ENCODE measurements around the gene B3GLCT. TPM values are rescaled to one million over a fixed set of nuclear protein-coding genes. Genes with fewer than 3 reads are reported as not detected.
A peak's percentile ranks its signal among the peaks of the same experiment; 100 is the strongest.
"Not testable (repeated sequence)": the region's sequence is repeated elsewhere in the genome, so short reads cannot be mapped to it uniquely, and the experiment has no call there.

B3GLCT gene
- total RNA-seq, 1 experiment from 2014 or later, result 3.2 TPM

DNA sequence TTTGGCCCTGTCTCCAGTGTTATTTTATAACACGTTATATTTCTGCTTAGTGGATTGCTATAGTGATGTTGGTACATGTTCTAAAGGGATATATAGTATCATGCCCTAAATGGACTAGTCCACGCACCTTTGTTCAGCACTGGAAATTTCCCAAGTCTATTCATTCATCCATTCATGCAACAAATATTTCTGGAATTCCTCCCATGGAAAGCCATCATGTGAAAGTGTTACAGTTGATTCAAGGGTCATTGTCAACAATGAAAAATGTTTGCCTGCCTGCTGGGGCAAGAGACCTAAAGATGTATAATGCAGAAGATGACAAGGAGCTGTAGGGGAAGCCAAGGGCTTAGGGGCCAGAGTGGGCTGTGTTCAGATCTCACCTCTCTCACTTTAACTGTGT lies 27.2 kb upstream of the B3GLCT start:
- H3K27ac ChIP-seq (ENCODE audit: low read length), result peak overlapping the region; percentile 56
- CTCF ChIA-PET, result no interaction called here

DNA sequence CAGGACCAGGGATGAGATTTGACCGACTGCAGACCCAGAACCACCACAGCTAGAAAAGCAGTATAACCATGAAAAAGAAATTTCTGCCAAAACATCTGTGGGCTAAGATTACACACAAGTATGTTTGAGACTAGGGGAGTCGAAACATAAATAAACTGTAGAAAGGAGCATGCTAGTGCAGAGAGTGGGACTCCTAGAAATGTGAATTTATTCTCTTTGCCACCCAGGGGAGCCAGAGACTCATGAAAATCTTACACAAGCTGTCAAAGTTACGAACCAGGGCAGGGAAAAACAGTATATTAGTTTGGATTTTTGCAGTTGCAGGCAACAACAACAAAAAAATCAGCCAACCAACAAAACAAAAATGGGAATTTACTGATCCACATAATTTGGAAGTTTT lies 25.8 kb upstream of the B3GLCT start:
- no peak overlapping the region for H3K9ac ChIP-seq (ENCODE audit: low read length)
- no peaks in the 10 kb centered on the region for H3F3A ChIP-seq (ENCODE audit: low read length, unreplicated experiment)
- H3K27me3 ChIP-seq (ENCODE audit: low read length), result no peaks in the 10 kb centered on the region
- no peak overlapping the region for H3K4me3 ChIP-seq (ENCODE audit: low read length)
- H3K36me3 ChIP-seq (ENCODE audit: low read depth, low read length), result no peaks in the 10 kb centered on the region
- ChIA-PET POLR2A (ENCODE audit: unreplicated experiment) (no interaction called here), CTCF (interaction anchor here (0.6 to 0.7 kb wide), 3 partner anchors 176 to 364 kb away, joined by 3 to 5 read pairs (median 3); no protein-coding TSS in a partner anchor)
- H3K9me2 ChIP-seq (replicated peaks; ENCODE audit: low read length), result no peaks in the 10 kb centered on the region
- H3K4me2 ChIP-seq (ENCODE audit: low read length), result no peak overlapping the region
- BruUV-seq (replicated peaks), result no TSS peak
- intact Hi-C loops (cut with micrococcal nuclease), result loop anchor here (1.0 kb wide), 2 partner anchors 60 to 250 kb away; no protein-coding TSS in a partner anchor
- peaks cover 29% of the 10 kb centered on the region for H3K4me1 ChIP-seq (ENCODE audit: insufficient read depth, low read length)
- DNase-seq (peak; percentile 38), ATAC-seq (peak; percentile 45)
- no peak overlapping the region for H2AFZ ChIP-seq (ENCODE audit: low read length)
- H4K20me1 ChIP-seq (ENCODE audit: low read length), result no peaks in the 10 kb centered on the region
- no peak overlapping the region for H3K27ac ChIP-seq (ENCODE audit: low read length)
- TF ChIP-seq EZH2 (IDR thresholded peaks at IDR 0.05; ENCODE audit: low read length, unreplicated experiment), result no peak
- TF ChIP-seq, protein P1, sequence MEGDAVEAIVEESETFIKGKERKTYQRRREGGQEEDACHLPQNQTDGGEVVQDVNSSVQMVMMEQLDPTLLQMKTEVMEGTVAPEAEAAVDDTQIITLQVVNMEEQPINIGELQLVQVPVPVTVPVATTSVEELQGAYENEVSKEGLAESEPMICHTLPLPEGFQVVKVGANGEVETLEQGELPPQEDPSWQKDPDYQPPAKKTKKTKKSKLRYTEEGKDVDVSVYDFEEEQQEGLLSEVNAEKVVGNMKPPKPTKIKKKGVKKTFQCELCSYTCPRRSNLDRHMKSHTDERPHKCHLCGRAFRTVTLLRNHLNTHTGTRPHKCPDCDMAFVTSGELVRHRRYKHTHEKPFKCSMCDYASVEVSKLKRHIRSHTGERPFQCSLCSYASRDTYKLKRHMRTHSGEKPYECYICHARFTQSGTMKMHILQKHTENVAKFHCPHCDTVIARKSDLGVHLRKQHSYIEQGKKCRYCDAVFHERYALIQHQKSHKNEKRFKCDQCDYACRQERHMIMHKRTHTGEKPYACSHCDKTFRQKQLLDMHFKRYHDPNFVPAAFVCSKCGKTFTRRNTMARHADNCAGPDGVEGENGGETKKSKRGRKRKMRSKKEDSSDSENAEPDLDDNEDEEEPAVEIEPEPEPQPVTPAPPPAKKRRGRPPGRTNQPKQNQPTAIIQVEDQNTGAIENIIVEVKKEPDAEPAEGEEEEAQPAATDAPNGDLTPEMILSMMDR (conservative IDR thresholded peaks at IDR 0.05; ENCODE audit: low read depth, low read length), result peak; percentile 45
- TF ChIP-seq EZH2phosphoT487 (IDR thresholded peaks at IDR 0.05; ENCODE audit: borderline replicate concordance, low read length), result no peak
- no peaks in the 10 kb centered on the region for H3K9me3 ChIP-seq (ENCODE audit: low read length)
- no peaks in the 10 kb centered on the region for H3K79me2 ChIP-seq (ENCODE audit: low read length)

More for the DNA sequence above, 27.2 kb upstream of the B3GLCT start:
- no TSS peak for BruUV-seq (replicated peaks)
- no peaks in the 10 kb centered on the region for H3F3A ChIP-seq (ENCODE audit: low read length, unreplicated experiment)
- no peak for TF ChIP-seq EZH2 (IDR thresholded peaks at IDR 0.05; ENCODE audit: low read length, unreplicated experiment)
- TF ChIP-seq EZH2phosphoT487 (IDR thresholded peaks at IDR 0.05; ENCODE audit: borderline replicate concordance, low read length), result no peak
- TF ChIP-seq, protein P1 (conservative IDR thresholded peaks at IDR 0.05; ENCODE audit: low read depth, low read length), result no peak
- peaks cover 39% of the 10 kb centered on the region for H3K4me1 ChIP-seq (ENCODE audit: insufficient read depth, low read length)
- H3K27me3 ChIP-seq (ENCODE audit: low read length), result no peaks in the 10 kb centered on the region
- ATAC-seq, result peak; percentile 80
- peak overlapping the region; percentile 52 for H3K4me2 ChIP-seq (ENCODE audit: low read length)
- H3K79me2 ChIP-seq (ENCODE audit: low read length), result no peaks in the 10 kb centered on the region
- no peaks in the 10 kb centered on the region for H3K9me2 ChIP-seq (replicated peaks; ENCODE audit: low read length)
- no peaks in the 10 kb centered on the region for H4K20me1 ChIP-seq (ENCODE audit: low read length)
- no peaks in the 10 kb centered on the region for H3K9me3 ChIP-seq (ENCODE audit: low read length)
- no peak overlapping the region for H3K9ac ChIP-seq (ENCODE audit: low read length)
- POLR2A ChIA-PET (ENCODE audit: unreplicated experiment), result no interaction called here
- intact Hi-C loops (cut with micrococcal nuclease), result loop anchor here (1.0 kb wide), 2 partner anchors 10 to 27 kb away; partner anchors contain the start of gene B3GLCT
- 0 out of 2 replicates have a peak overlapping the region, but pooled peaks have one; percentile 13 for H3K4me3 ChIP-seq (ENCODE audit: low read length)
- no peak overlapping the region for H2AFZ ChIP-seq (ENCODE audit: low read length)
- no peaks in the 10 kb centered on the region for H3K36me3 ChIP-seq (ENCODE audit: low read depth, low read length)
- peak; percentile 96 for DNase-seq

DNA sequence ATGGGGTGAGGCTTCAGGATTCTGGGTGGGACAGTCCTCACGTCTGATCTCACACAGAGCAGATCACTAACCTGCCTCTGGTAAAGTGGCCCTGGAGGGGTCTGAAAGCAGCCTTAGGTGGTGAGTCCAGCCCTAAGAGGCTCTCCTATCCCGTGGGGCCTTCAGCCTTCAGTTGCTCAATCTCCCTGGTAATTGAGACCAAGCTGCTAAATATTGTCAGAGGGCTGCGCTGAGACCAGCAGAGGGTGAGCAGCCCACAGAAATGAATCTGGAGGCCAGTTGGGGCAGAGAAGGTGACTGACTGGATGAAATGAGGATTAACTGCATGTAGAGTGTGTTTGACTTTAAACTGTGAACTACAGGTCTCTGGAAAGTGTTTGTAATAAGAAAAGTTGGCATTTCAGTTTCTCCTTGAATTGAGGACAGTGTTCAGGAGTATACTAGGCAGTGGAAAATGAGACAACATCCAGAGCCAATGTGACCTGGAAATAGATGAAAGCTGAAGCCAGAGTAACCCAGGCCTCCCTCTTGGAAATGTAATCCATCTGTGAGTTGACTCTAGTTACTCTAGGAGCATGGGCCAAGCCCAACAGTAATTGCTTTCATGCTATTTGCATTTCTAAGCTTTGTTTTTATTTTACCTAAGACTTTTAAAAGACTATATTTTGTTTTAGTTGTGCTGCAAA lies 23.8 kb upstream of the B3GLCT start:
- intact Hi-C loops (cut with micrococcal nuclease), result no loop called here
- H3K27ac ChIP-seq (ENCODE audit: low read length), result no peak overlapping the region
- no peak overlapping the region for H2AFZ ChIP-seq (ENCODE audit: low read length)
- H3K9ac ChIP-seq (ENCODE audit: low read length), result no peak overlapping the region
- H3K27me3 ChIP-seq (ENCODE audit: low read length), result no peaks in the 10 kb centered on the region
- no peaks in the 10 kb centered on the region for H3K9me2 ChIP-seq (replicated peaks; ENCODE audit: low read length)
- DNase-seq (no peak), ATAC-seq (no peak)
- no TSS peak for BruUV-seq (replicated peaks)
- no peak overlapping the region for H3K4me3 ChIP-seq (ENCODE audit: low read length)
- POLR2A ChIA-PET (ENCODE audit: unreplicated experiment), result interaction anchor here (0.6 kb wide), 1 partner anchor 127 kb away, joined by 4 read pairs; no protein-coding TSS in a partner anchor
- H3K36me3 ChIP-seq (ENCODE audit: low read depth, low read length), result no peaks in the 10 kb centered on the region
- no peaks in the 10 kb centered on the region for H3K79me2 ChIP-seq (ENCODE audit: low read length)
- H3K4me1 ChIP-seq (ENCODE audit: insufficient read depth, low read length), result peaks cover 29% of the 10 kb centered on the region
- CTCF ChIA-PET, result no interaction called here
- no peak overlapping the region for H3K4me2 ChIP-seq (ENCODE audit: low read length)
- H3F3A ChIP-seq (ENCODE audit: low read length, unreplicated experiment), result no peaks in the 10 kb centered on the region
- H4K20me1 ChIP-seq (ENCODE audit: low read length), result no peaks in the 10 kb centered on the region
- no peaks in the 10 kb centered on the region for H3K9me3 ChIP-seq (ENCODE audit: low read length)
- TF ChIP-seq, protein P1 (conservative IDR thresholded peaks at IDR 0.05; ENCODE audit: low read depth, low read length), result no peak
- TF ChIP-seq EZH2phosphoT487 (IDR thresholded peaks at IDR 0.05; ENCODE audit: borderline replicate concordance, low read length), result no peak

DNA sequence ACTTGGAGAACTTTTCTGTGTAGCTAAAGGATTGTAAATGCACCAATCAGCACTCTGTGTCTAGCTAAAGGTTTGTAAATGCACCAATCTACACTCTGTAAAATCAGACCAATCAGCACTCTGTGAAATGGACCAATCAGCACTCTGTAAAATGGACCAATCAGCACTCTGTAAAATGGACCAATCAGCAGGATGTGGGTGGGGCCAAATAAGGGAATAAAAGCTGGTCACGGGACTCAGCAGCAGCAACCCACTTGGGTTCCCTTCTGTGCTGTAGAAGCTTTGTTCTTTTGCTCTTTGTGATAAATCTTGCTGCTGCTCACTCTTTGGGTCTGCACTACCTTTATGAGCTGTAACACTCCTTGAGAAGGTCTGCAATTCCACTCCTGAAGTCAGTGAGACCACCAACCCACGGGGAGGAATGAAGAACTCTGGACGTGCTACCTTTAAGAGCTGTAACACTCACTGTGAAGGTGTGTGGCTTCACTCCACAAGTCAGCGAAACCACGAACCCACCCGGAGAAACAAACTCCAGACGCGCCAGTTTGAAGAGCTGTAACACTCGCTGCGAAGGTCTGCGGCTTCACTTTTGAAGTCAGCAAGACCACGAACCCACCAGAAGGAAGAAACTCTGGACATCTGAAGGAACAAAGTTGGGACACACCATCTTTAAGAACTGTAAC lies 21.8 kb upstream of the B3GLCT start:
- H3K9ac ChIP-seq (ENCODE audit: low read length); H4K20me1 ChIP-seq (ENCODE audit: low read length); H3F3A ChIP-seq (ENCODE audit: low read length, unreplicated experiment); ATAC-seq; CTCF ChIA-PET; H3K9me2 ChIP-seq (replicated peaks; ENCODE audit: low read length); H3K9me3 ChIP-seq (ENCODE audit: low read length); POLR2A ChIA-PET (ENCODE audit: unreplicated experiment); H2AFZ ChIP-seq (ENCODE audit: low read length); H3K27ac ChIP-seq (ENCODE audit: low read length); H3K4me3 ChIP-seq (ENCODE audit: low read length); H3K27me3 ChIP-seq (ENCODE audit: low read length); H3K4me2 ChIP-seq (ENCODE audit: low read length); DNase-seq; H3K79me2 ChIP-seq (ENCODE audit: low read length); H3K36me3 ChIP-seq (ENCODE audit: low read depth, low read length); BruUV-seq (replicated peaks); intact Hi-C loops (cut with micrococcal nuclease): not testable (repeated sequence)
- H3K4me1 ChIP-seq (ENCODE audit: insufficient read depth, low read length), result peaks cover 11% of the 10 kb centered on the region

All from PC-3 (cell line).